Stimulated activated naive CD4-positive, alpha-beta T cell (primary cell): Measurements from ENCODE around the gene HOOK2.
"Not testable (repeated sequence)": the region's sequence is repeated elsewhere in the genome, so short reads cannot be mapped to it uniquely, and the experiment has no call there.

ENCODE experiments used
- DNase-seq, 6 experiments: peaks; one replicate each; lab custom pipeline; 2025; lab: John Stamatoyannopoulos, UW

HOOK2 gene

GRCh38 chr19:12721656-12722565 is 53.4 kb downstream of the HOOK2 start:
- peak in 4 of 6 experiments; percentile 45 to 68 (median 56) for DNase-seq

- DNase-seq, result peak in 2 of 6 experiments; percentile 1 to 7
Observed at GRCh38 chr19:12720851-12721655, 54.3 kb downstream of the HOOK2 start.

GRCh38 chr19:12720296-12720695 is 55.1 kb downstream of the HOOK2 start:
- no peak for DNase-seq

- DNase-seq, result no peak
Observed at GRCh38 chr19:12715929-12716328, 59.4 kb downstream of the HOOK2 start.

- DNase-seq, result no peak
Observed at GRCh38 chr19:12715102-12715501, 60.2 kb downstream of the HOOK2 start.

- DNase-seq, result not testable (repeated sequence)
Observed at GRCh38 chr19:12713304-12713703, 62.0 kb downstream of the HOOK2 start.
